Muscle layer of colon (tissue), 2 donors: Measurements from ENCODE around the gene TLE4.
"Not testable (repeated sequence)": the region's sequence is repeated elsewhere in the genome, so short reads cannot be mapped to it uniquely, and the experiment has no call there.

Experiments used
- H3K27ac ChIP-seq: one replicate; pipeline ENCODE4 v1.7.0; 2013; ENCODE audit warnings: low read depth, mild to moderate bottlenecking, low read length, moderate library complexity
- H3K27me3 ChIP-seq, 2 donors: one replicate each; pipeline ENCODE4 v1.7.0; 2013; ENCODE audit warnings: low read length in 2 of 2, mild to moderate bottlenecking in 2 of 2; ENCODE audit not compliant: insufficient read depth in 2 of 2, control insufficient read depth in 1 of 2
- H3K36me3 ChIP-seq: one replicate; pipeline ENCODE4 v1.7.0; 2013; ENCODE audit warnings: mild to moderate bottlenecking, low read length; ENCODE audit not compliant: insufficient read depth
- H3K4me1 ChIP-seq: one replicate; pipeline ENCODE4 v1.7.0; 2013; ENCODE audit warnings: mild to moderate bottlenecking, low read length; ENCODE audit not compliant: insufficient read depth
- H3K4me3 ChIP-seq, 2 donors: one replicate each; pipeline ENCODE4 v1.7.0; 2013; ENCODE audit warnings: low read length in 2 of 2, low read depth in 1 of 2, mild to moderate bottlenecking in 1 of 2, moderate library complexity in 1 of 2
- H3K9ac ChIP-seq: one replicate; pipeline ENCODE4 v1.7.0; 2013; ENCODE audit warnings: low read length
- H3K9me3 ChIP-seq: one replicate; pipeline ENCODE4 v1.7.0; 2013; ENCODE audit warnings: mild to moderate bottlenecking, low read length
- donor health status: abdominal sarcoma.
- donor health status: Adenocarcinoma of cecum.

Gene TLE4

DNA sequence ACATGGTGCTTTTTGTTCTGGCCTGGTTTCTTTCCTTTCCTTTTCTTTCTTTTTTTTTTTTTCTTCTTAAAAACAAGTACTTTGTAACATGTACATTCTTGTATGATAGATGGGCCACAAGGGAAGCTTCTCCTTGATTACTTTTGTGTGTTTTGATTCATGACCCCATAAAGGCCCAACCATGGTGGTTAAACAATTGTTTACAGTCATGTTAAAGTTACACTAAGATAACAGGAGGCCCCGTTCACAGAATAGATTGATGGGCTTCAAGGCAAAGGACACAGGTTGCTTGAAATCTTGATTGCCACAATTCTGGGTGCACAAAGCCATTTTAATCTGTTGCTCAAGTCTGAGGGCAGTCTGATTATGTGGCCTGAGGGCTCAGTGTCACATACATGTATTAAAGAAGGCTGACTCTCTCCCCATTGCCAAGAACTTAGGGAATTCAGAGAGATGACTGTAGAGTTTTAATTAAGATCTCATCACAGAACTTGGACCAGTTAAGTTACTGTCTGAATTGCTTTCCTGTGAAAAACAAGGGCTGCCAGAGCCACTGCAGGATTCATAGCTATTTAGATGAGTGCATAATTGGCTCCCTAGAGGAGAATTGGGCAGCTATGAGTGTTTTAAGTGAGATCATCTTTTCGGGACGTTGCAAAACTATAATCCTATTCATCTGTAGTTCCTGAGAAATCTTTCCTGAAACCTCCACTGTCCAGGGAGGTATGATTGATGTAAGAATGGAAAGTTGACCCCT is 163.4 kb downstream of the TLE4 start:
- no peaks in the 10 kb centered on the region for H3K36me3 ChIP-seq
- H3K4me3 ChIP-seq: no peak overlapping the region
- H3K9ac ChIP-seq: no peak overlapping the region
- no peak overlapping the region for H3K27ac ChIP-seq
- no peaks in the 10 kb centered on the region for H3K4me1 ChIP-seq
- no peaks in the 10 kb centered on the region for H3K27me3 ChIP-seq
- H3K9me3 ChIP-seq: no peaks in the 10 kb centered on the region

DNA sequence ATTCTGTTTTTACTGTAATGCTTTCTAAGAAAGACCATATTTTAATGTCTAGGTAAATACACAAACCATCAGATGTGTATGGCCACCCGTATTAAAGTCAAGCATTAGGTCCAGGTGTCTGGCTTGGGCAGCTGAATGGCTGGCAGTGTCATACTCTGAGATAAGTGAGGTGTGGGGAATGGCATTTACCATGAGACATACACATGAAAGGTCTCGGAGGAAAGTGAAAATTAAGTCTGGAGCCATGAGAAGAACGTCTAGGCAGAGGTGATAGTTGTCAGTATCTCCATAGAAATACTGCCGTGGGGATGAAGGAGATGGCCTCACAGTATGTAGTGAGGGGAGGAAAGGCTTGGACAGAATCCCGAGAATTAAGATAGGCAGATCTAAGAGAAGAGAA is 164.3 kb downstream of the TLE4 start:
- Histone ChIP-seq H3K4me1 (peaks cover under 1% of the 10 kb centered on the region), H3K9ac (no peak overlapping the region), H3K27ac (no peak overlapping the region), H3K27me3 (no peaks in the 10 kb centered on the region), H3K4me3 (no peak overlapping the region), H3K9me3 (no peaks in the 10 kb centered on the region), H3K36me3 (no peaks in the 10 kb centered on the region)

GRCh38 chr9:79741381-79741780 is 169.6 kb downstream of the TLE4 start:
- H3K4me3 ChIP-seq: no peak overlapping the region
- no peak overlapping the region for H3K9ac ChIP-seq
- H3K36me3 ChIP-seq: no peaks in the 10 kb centered on the region
- no peaks in the 10 kb centered on the region for H3K27me3 ChIP-seq
- H3K9me3 ChIP-seq: no peaks in the 10 kb centered on the region
- no peak overlapping the region for H3K27ac ChIP-seq
- H3K4me1 ChIP-seq: peaks cover 19% of the 10 kb centered on the region

- H3K27ac ChIP-seq: no peak overlapping the region
- H3K9me3 ChIP-seq: no peaks in the 10 kb centered on the region
- no peak overlapping the region for H3K4me3 ChIP-seq
- H3K9ac ChIP-seq: no peak overlapping the region
- no peaks in the 10 kb centered on the region for H3K27me3 ChIP-seq
- peaks cover 19% of the 10 kb centered on the region for H3K4me1 ChIP-seq
- no peaks in the 10 kb centered on the region for H3K36me3 ChIP-seq
Measured at GRCh38 chr9:79742110-79742721, 170.5 kb downstream of the TLE4 start.

GRCh38 chr9:79744521-79744920 is 172.8 kb downstream of the TLE4 start:
- no peak overlapping the region for H3K27ac ChIP-seq
- H3K27me3 ChIP-seq: no peaks in the 10 kb centered on the region
- H3K9me3 ChIP-seq: no peaks in the 10 kb centered on the region
- peaks cover 19% of the 10 kb centered on the region for H3K4me1 ChIP-seq
- no peaks in the 10 kb centered on the region for H3K36me3 ChIP-seq
- no peak overlapping the region for H3K9ac ChIP-seq
- no peak overlapping the region for H3K4me3 ChIP-seq

GRCh38 chr9:79745752-79746336 is 174.1 kb downstream of the TLE4 start:
- Histone ChIP-seq H3K27me3 (no peaks in the 10 kb centered on the region), H3K4me3 (no peak overlapping the region), H3K36me3 (no peaks in the 10 kb centered on the region), H3K9ac (no peak overlapping the region), H3K4me1 (peaks cover 19% of the 10 kb centered on the region), H3K9me3 (no peaks in the 10 kb centered on the region), H3K27ac (no peak overlapping the region)

- H3K36me3 ChIP-seq, H3K27me3 ChIP-seq, H3K4me3 ChIP-seq, H3K9ac ChIP-seq, H3K9me3 ChIP-seq, H3K4me1 ChIP-seq, H3K27ac ChIP-seq: not testable (repeated sequence)
Measured at GRCh38 chr9:79751895-79752466, 180.2 kb downstream of the TLE4 start.

DNA sequence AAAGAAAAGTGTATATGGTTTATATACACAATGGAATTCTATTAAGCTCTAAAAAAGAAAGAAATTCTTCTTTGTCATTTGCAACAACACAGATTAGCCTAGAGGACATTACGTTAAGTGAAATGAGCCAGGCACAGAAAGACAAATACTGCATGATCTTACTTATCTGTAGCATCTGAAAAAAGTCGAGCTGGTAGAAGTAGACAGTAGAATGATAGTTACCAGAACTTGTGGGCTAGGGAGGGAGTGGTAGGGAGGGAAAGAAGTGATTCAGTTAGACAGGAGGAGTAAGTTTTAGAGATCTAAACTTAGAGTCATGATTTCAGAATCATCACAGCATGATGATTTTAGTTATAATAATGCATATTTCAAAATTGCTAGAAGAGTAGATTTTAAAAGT is 184.6 kb downstream of the TLE4 start:
- Histone ChIP-seq H3K9me3 (no peaks in the 10 kb centered on the region), H3K9ac (no peak overlapping the region), H3K27ac (no peak overlapping the region), H3K36me3 (no peaks in the 10 kb centered on the region), H3K27me3 (no peaks in the 10 kb centered on the region), H3K4me3 (no peak overlapping the region), H3K4me1 (peaks cover 20% of the 10 kb centered on the region)

DNA sequence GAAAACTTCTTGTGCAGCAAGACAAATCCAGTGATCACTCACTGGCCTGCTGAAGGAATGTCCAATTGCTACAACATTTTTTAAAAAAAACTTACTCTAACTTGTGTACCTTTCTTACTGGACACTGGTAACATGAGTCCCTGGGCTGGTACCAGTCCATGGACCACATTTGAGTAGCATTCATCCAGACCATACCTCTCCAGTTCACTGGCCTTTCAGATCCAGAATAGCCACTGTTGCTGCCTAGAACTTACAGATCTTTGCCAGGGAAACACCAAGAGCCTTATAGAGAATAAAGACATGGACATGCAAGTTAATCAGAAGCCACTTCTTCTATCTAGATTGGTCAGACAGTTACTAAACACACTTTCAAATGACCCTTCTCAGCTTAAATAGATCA is 185.3 kb downstream of the TLE4 start:
- no peak overlapping the region for H3K27ac ChIP-seq

GRCh38 chr9:79757881-79758669 is 186.3 kb downstream of the TLE4 start:
- Histone ChIP-seq H3K27ac (no peak overlapping the region), H3K9ac (no peak overlapping the region), H3K9me3 (no peaks in the 10 kb centered on the region), H3K27me3 (no peaks in the 10 kb centered on the region), H3K36me3 (no peaks in the 10 kb centered on the region), H3K4me1 (peaks cover 20% of the 10 kb centered on the region), H3K4me3 (no peak overlapping the region)

More for the DNA sequence above, 185.3 kb downstream of the TLE4 start:
- H3K27me3 ChIP-seq: no peaks in the 10 kb centered on the region
- H3K9me3 ChIP-seq: no peaks in the 10 kb centered on the region
- H3K9ac ChIP-seq: no peak overlapping the region
- H3K4me3 ChIP-seq: no peak overlapping the region
- H3K36me3 ChIP-seq: no peaks in the 10 kb centered on the region
- H3K4me1 ChIP-seq: peaks cover 20% of the 10 kb centered on the region

GRCh38 chr9:79759460-79759859 is 187.7 kb downstream of the TLE4 start:
- Histone ChIP-seq H3K9ac (no peak overlapping the region), H3K4me3 (no peak overlapping the region), H3K4me1 (peaks cover 27% of the 10 kb centered on the region), H3K9me3 (no peaks in the 10 kb centered on the region), H3K27me3 (no peaks in the 10 kb centered on the region), H3K27ac (no peak overlapping the region), H3K36me3 (no peaks in the 10 kb centered on the region)
